Measurements from ENCODE around the gene PLOD1. TPM values are rescaled to one million over a fixed set of nuclear protein-coding genes. Genes with fewer than 3 reads are reported as not detected.

Gene PLOD1
- total RNA-seq, 2 donors from 2014 or later: 73.6 to 80.2 TPM

GRCh38 chr1:11998636-11999035 is 64.1 kb downstream of the PLOD1 start:
- no peaks in the 10 kb centered on the region for H3K4me1 ChIP-seq (replicated peaks)
- 89% methylated on average over 5 of the region's 5 CpGs for WGBS
- H3K9me3 ChIP-seq: no peaks in the 10 kb centered on the region
- TF ChIP-seq, protein P1, sequence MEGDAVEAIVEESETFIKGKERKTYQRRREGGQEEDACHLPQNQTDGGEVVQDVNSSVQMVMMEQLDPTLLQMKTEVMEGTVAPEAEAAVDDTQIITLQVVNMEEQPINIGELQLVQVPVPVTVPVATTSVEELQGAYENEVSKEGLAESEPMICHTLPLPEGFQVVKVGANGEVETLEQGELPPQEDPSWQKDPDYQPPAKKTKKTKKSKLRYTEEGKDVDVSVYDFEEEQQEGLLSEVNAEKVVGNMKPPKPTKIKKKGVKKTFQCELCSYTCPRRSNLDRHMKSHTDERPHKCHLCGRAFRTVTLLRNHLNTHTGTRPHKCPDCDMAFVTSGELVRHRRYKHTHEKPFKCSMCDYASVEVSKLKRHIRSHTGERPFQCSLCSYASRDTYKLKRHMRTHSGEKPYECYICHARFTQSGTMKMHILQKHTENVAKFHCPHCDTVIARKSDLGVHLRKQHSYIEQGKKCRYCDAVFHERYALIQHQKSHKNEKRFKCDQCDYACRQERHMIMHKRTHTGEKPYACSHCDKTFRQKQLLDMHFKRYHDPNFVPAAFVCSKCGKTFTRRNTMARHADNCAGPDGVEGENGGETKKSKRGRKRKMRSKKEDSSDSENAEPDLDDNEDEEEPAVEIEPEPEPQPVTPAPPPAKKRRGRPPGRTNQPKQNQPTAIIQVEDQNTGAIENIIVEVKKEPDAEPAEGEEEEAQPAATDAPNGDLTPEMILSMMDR (IDR thresholded peaks at IDR 0.05): no peak
- no peak for TF ChIP-seq POLR2A (IDR thresholded peaks at IDR 0.05)
- TF ChIP-seq POLR2AphosphoS5 (IDR thresholded peaks at IDR 0.05): no peak
- peaks cover 2 to 33% of the 10 kb centered on the region in 2 donors for H3K36me3 ChIP-seq
- no peak overlapping the region for H3K4me3 ChIP-seq
- H3K27me3 ChIP-seq (replicated peaks; ENCODE audit: insufficient read depth): no peaks in the 10 kb centered on the region
- no peak for DNase-seq (ENCODE audit: low spot score)
- intact Hi-C loops (cut with DNase I): no loop called here
- no peak overlapping the region for H3K27ac ChIP-seq

DNA sequence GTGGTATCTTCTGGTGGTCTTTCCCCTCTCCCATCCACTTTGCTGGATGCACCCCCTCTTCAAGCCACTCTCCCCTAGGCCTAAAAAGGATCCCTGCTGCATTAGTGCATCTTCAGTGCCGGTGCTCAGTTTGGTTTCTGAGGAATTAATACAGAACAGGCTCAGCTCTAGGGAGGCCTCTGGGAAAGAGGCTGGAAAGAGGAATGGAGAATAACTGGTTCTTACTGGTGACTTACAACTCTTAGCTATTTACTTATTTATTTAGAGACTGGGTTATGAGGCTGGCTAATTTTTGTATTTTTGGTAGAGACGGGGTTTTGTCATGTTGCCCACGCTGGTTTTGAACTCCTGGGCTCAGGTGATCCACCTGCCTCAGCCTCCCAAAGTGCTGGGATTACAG is 64.7 kb downstream of the PLOD1 start:
- no peak overlapping the region for H3K27ac ChIP-seq
- no peaks in the 10 kb centered on the region for H3K27me3 ChIP-seq (replicated peaks; ENCODE audit: insufficient read depth)
- WGBS: 73% methylated on average over 3 of the region's 3 CpGs
- H3K36me3 ChIP-seq: peaks cover 2 to 33% of the 10 kb centered on the region in 2 donors
- H3K9me3 ChIP-seq: no peaks in the 10 kb centered on the region
- DNase-seq (ENCODE audit: low spot score): no peak
- intact Hi-C loops (cut with DNase I): no loop called here
- H3K4me3 ChIP-seq: no peak overlapping the region
- no peaks in the 10 kb centered on the region for H3K4me1 ChIP-seq (replicated peaks)
- TF ChIP-seq POLR2AphosphoS5 (IDR thresholded peaks at IDR 0.05) (no peak), POLR2A (IDR thresholded peaks at IDR 0.05) (no peak)
- TF ChIP-seq, protein P1 (IDR thresholded peaks at IDR 0.05): no peak

DNA sequence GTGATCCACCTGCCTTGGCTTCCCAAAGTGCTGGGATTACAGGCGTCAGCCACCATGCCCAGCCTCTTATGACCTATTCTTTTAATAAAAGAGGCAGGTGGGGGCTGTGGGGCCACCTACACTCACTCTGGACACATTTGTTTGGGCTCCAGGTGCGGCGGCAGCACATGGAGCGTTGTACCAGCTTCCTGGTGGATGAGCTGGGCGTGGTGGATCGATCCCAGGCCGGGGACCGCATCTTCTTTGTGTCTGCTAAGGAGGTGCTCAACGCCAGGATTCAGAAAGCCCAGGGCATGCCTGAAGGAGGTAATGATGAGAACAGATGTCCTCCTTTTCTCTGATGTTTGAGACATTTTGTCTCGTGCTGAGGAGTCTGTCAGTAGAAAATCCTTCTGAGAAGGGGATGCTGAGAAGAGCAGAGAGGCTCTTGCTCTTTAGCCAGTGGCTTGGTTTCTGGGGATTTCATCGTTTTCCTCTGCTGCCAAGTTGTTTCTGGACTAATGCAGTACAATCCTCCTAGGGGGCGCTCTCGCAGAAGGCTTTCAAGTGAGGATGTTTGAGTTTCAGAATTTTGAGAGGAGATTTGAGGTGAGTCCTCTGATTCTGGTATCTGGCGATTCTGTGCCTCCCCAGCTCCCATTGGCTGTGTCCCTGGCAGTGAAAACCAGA is 66.9 kb downstream of the PLOD1 start:
- Histone ChIP-seq H3K4me1 (replicated peaks) (no peaks in the 10 kb centered on the region), H3K9me3 (no peaks in the 10 kb centered on the region), H3K36me3 (peaks cover 10 to 39% of the 10 kb centered on the region in 2 donors), H3K4me3 (no peak overlapping the region), H3K27ac (no peak overlapping the region), H3K27me3 (replicated peaks; ENCODE audit: insufficient read depth) (no peaks in the 10 kb centered on the region)
- 79% methylated on average over 14 of the region's 14 CpGs for WGBS
- intact Hi-C loops (cut with DNase I): no loop called here
- no peak for DNase-seq (ENCODE audit: low spot score)
- TF ChIP-seq, protein P1 (IDR thresholded peaks at IDR 0.05): no peak
- TF ChIP-seq POLR2A (IDR thresholded peaks at IDR 0.05): no peak

- Histone ChIP-seq H3K4me1 (replicated peaks) (no peaks in the 10 kb centered on the region), H3K36me3 (peaks cover 14 to 41% of the 10 kb centered on the region in 2 donors)
- WGBS: 85% methylated on average over 10 of the region's 10 CpGs
Observed at GRCh38 chr1:12001996-12002493, 67.5 kb downstream of the PLOD1 start.

More at GRCh38 chr1:12001996-12002493, 67.5 kb downstream of the PLOD1 start:
- DNase-seq (ENCODE audit: low spot score): no peak
- Histone ChIP-seq H3K27ac (no peak overlapping the region), H3K4me3 (no peak overlapping the region), H3K9me3 (no peaks in the 10 kb centered on the region), H3K27me3 (replicated peaks; ENCODE audit: insufficient read depth) (no peaks in the 10 kb centered on the region)
- TF ChIP-seq POLR2AphosphoS5 (IDR thresholded peaks at IDR 0.05) (no peak), POLR2A (IDR thresholded peaks at IDR 0.05) (no peak)
- TF ChIP-seq, protein P1 (IDR thresholded peaks at IDR 0.05): no peak
- intact Hi-C loops (cut with DNase I): no loop called here
